Right lobe of liver (tissue), 4 donors: Measurements from ENCODE around the gene CCT4.

Experiments used
- POLR2A ChIP-seq: fragments of 450-650 bp; IDR thresholded peaks from one replicate; pipeline ENCODE4 v1.6.1; 2017; ENCODE audit warnings: antibody characterized with exemption, mild to moderate bottlenecking
- TF ChIP-seq, protein P1 (sequence below), 4 donors: fragments of 200-600 bp in 3 of 4; fragments of 450-650 bp in 1 of 4; IDR thresholded peaks; one replicate each; pipeline versions ENCODE4 v1.5.1 to v1.8.0; 2016 to 2022; ENCODE audit warnings: antibody characterized with exemption in 4 of 4, mild to moderate bottlenecking in 2 of 4
- donor health status: DM: no; HTN: no; CAD: no.
- donor health status: DM: no; HTN: no; CAD: no.
- donor health status: DM: no; HTN: yes; CAD: no.

DNA sequence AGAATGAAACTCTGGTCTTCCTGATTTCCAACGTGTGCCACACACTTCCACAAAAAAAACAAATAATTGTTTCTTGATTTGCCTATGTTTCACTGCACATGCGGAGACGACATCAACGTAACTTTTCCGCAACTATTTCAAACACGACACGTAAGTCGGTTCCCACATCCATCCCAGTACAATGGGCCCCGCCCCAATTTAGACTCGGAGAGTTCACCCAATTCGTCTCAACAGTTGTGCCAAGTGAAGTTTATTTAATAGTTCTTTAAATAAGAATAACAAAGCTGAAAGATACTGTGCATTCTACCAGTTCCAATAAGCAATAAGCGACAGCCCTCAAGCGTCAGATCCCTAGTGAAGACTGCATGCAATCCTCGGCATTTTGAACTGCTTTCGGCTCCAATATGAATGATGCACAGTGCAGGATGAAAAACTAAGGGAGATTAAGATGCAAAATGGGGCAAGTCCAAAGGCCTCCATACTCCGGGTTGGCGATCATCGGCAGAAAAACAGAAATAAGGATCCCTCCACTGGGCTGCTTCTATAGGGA lies 664 bp downstream of the CCT4 start:
- TF ChIP-seq, protein P1, sequence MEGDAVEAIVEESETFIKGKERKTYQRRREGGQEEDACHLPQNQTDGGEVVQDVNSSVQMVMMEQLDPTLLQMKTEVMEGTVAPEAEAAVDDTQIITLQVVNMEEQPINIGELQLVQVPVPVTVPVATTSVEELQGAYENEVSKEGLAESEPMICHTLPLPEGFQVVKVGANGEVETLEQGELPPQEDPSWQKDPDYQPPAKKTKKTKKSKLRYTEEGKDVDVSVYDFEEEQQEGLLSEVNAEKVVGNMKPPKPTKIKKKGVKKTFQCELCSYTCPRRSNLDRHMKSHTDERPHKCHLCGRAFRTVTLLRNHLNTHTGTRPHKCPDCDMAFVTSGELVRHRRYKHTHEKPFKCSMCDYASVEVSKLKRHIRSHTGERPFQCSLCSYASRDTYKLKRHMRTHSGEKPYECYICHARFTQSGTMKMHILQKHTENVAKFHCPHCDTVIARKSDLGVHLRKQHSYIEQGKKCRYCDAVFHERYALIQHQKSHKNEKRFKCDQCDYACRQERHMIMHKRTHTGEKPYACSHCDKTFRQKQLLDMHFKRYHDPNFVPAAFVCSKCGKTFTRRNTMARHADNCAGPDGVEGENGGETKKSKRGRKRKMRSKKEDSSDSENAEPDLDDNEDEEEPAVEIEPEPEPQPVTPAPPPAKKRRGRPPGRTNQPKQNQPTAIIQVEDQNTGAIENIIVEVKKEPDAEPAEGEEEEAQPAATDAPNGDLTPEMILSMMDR (IDR thresholded peaks at IDR 0.05): no peak
- no peak for TF ChIP-seq POLR2A
